ENCODE results near the gene TRMT2A.

TRMT2A gene

GRCh38 chr22:20095521-20095920 lies 21.5 kb downstream of the TRMT2A start:
- no peak for DNase-seq (ENCODE audit: extremely low read depth, low read depth)
- no peak for TF ChIP-seq CTCF (IDR thresholded peaks at IDR 0.05; ENCODE audit: low read depth, low read length)

- no peak for TF ChIP-seq CTCF (IDR thresholded peaks at IDR 0.05; ENCODE audit: low read depth, low read length)
- DNase-seq (ENCODE audit: extremely low read depth, low read depth) = no peak
Observed at GRCh38 chr22:20094197-20094807, 22.7 kb downstream of the TRMT2A start.

- TF ChIP-seq CTCF (IDR thresholded peaks at IDR 0.05; ENCODE audit: low read depth, low read length) = no peak
- no peak for DNase-seq (ENCODE audit: extremely low read depth, low read depth)
Observed at GRCh38 chr22:20093418-20094196, 23.4 kb downstream of the TRMT2A start.

- no peak for DNase-seq (ENCODE audit: extremely low read depth, low read depth)
- no peak for TF ChIP-seq CTCF (IDR thresholded peaks at IDR 0.05; ENCODE audit: low read depth, low read length)
Observed at GRCh38 chr22:20092477-20092854, 24.6 kb downstream of the TRMT2A start.

GRCh38 chr22:20091690-20092476 lies 25.1 kb downstream of the TRMT2A start:
- no peak for TF ChIP-seq CTCF (IDR thresholded peaks at IDR 0.05; ENCODE audit: low read depth, low read length)

GRCh38 chr22:20090730-20091240 lies 26.2 kb downstream of the TRMT2A start:
- no peak for TF ChIP-seq CTCF (IDR thresholded peaks at IDR 0.05; ENCODE audit: low read depth, low read length)
- no peak for DNase-seq (ENCODE audit: extremely low read depth, low read depth)

More at GRCh38 chr22:20091690-20092476, 25.1 kb downstream of the TRMT2A start:
- DNase-seq (ENCODE audit: extremely low read depth, low read depth) = no peak
